ENCODE measurements around the gene WFDC12.

- TF ChIP-seq POLR2A (IDR thresholded peaks at IDR 0.05; ENCODE audit: low read depth, low read length) (no peak), TAF1 (IDR thresholded peaks at IDR 0.05; ENCODE audit: low read depth, low read length) (no peak), POLR2AphosphoS5 (IDR thresholded peaks at IDR 0.05; ENCODE audit: low read depth, low read length) (no peak), POU2F2 (IDR thresholded peaks at IDR 0.05; ENCODE audit: low read depth, low read length) (no peak), PAX5 (IDR thresholded peaks at IDR 0.05; ENCODE audit: insufficient read depth, low read length, severe bottlenecking) (no peak)
These were observed 36.0 kb downstream of the WFDC12 start for GRCh38 chr20:45088247-45088646.

All from GM12891 (cell line).